Measurements from ENCODE around the gene ABCC1. TPM values are rescaled to one million over a fixed set of nuclear protein-coding genes. Genes with fewer than 3 reads are reported as not detected.

Gene ABCC1
- total RNA-seq, 1 experiment from 2014 or later = 56.4 TPM

- peaks cover 10 to 25% (median 20%) of the 10 kb centered on the region in 3 experiments for H3K36me3 Mint-ChIP-seq (ENCODE audit: insufficient read depth in 1 of 3, low read depth in 3 of 3)
- Histone ChIP-seq H2BK120ac (ENCODE audit: low read depth, low read length, poor library complexity, severe bottlenecking) (no peak overlapping the region), H4K5ac (ENCODE audit: insufficient read length, low read depth, low read length) (no peak overlapping the region), H3K56ac (ENCODE audit: insufficient read length, low read depth, low read length) (no peak overlapping the region), H2BK15ac (ENCODE audit: low read depth, low read length) (no peak overlapping the region), H3K4ac (ENCODE audit: low read depth, low read length) (no peak overlapping the region), H2AK5ac (ENCODE audit: insufficient read length, low read length) (no peak overlapping the region), H2AFZ (ENCODE audit: low read length) (no peak overlapping the region), H3K14ac (ENCODE audit: insufficient read depth, low read length) (no peak overlapping the region), H3K23me2 (ENCODE audit: insufficient read length, low read depth, low read length, poor library complexity, severe bottlenecking) (peaks cover 2% of the 10 kb centered on the region), H3K4me1 (ENCODE audit: insufficient read depth, low read length) (peaks cover 7% of the 10 kb centered on the region; the same call in 1 of the 2 replicates), H3K18ac (ENCODE audit: insufficient read length, low read depth, low read length) (no peak overlapping the region), H4K20me1 (ENCODE audit: control insufficient read depth, insufficient read depth, insufficient read length) (peaks cover 2% of the 10 kb centered on the region), H3K4me2 (ENCODE audit: insufficient read depth, insufficient read length, low read length) (no peak overlapping the region), H3K23ac (ENCODE audit: insufficient read length, low read depth, low read length) (no peak overlapping the region), H3T11ph (ENCODE audit: low read length) (no peak overlapping the region), H3K9me3 (ENCODE audit: control insufficient read depth, low read depth, low read length) (no peaks in the 10 kb centered on the region), H3K27me3 (ENCODE audit: insufficient read depth, low read length) (no peaks in the 10 kb centered on the region), H3K79me1 (ENCODE audit: insufficient read depth, low read depth, low read length, poor library complexity, severe bottlenecking) (no peaks in the 10 kb centered on the region), H3K27ac (ENCODE audit: insufficient read length, low read depth, low read length) (no peak overlapping the region), H3K9ac (ENCODE audit: extremely low read depth, insufficient read length, low read length) (no peak overlapping the region), H2BK12ac (ENCODE audit: insufficient read length, low read depth, low read length) (no peak overlapping the region), H3K79me2 (ENCODE audit: insufficient read depth, low read length) (peaks cover 12% of the 10 kb centered on the region; the same call in 1 of the 2 replicates), H4K8ac (replicated peaks; ENCODE audit: insufficient read length, low read depth, low read length) (no peak overlapping the region), H2BK5ac (ENCODE audit: insufficient read length, low read length) (no peak overlapping the region), H2BK20ac (ENCODE audit: low read depth, low read length, poor library complexity, severe bottlenecking) (no peak overlapping the region), H4K91ac (ENCODE audit: insufficient read length, low read depth, low read length) (no peak overlapping the region)
- no CpG with 5 or more reads among the region's 14 CpGs for WGBS (ENCODE audit: extremely low coverage, insufficient read length, low lambda C conversion rate)
- no peak for TF ChIP-seq CTCF (conservative IDR thresholded peaks at IDR 0.05)
- peak overlapping the region in 2 of 3 experiments; percentile 14 to 24; a peak in 2 of 7 replicates for H3K27ac Mint-ChIP-seq
- no peaks in the 10 kb centered on the region for H3K27me3 Mint-ChIP-seq (ENCODE audit: low read depth)
- DNase-seq = no peak
- peaks cover 41 to 45% of the 10 kb centered on the region in 2 experiments for H3K4me1 Mint-ChIP-seq
- H3K4me3 Mint-ChIP-seq = no peak overlapping the region
- peaks cover 0 to 7% of the 10 kb centered on the region in 2 experiments; a peak in 1 of 5 replicates for H3K9me3 Mint-ChIP-seq
Observed at GRCh38 chr16:15990902-15991301, 41.5 kb downstream of the ABCC1 start.
